ENCODE results near the gene MS4A6A. TPM values are rescaled to one million over a fixed set of nuclear protein-coding genes. Genes with fewer than 3 reads are reported as not detected.
A peak's percentile ranks its signal among the peaks of the same experiment; 100 is the strongest.

Gene MS4A6A
- polyA plus RNA-seq, 3 donors = 978 to 3,009 (median 2,353) TPM

DNA sequence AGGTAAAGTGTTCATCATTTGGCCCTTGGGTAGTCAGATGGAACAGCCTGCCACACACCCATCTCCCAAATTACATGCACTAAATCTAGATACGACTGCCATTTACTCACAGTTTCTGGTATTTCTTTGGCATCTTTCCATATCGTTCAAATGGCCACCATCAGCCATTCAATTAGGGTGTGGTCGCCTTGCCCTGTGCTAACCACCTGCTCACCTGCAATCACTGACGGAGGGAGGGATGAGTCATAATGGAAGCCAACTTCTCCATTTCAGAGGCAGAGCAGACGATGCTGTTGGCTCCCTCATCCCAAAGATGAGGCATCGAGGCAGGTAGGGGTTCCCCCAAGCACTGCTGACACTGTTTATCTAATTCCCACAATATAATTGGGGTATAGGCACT is 14.6 kb downstream of the MS4A6A start:
- no peak overlapping the region for H3K27ac ChIP-seq (ENCODE audit: low read depth in 1 of 2, low read length in 2 of 2)
- H3K9me3 ChIP-seq (replicated peaks in 1 of 2; ENCODE audit: control insufficient read depth in 1 of 2, insufficient read depth in 1 of 2, low read length in 2 of 2) = no peaks in the 10 kb centered on the region
- peaks cover 51% of the 10 kb centered on the region for H3K4me1 Mint-ChIP-seq
- no CpG with 5 or more reads among the region's 6 CpGs for WGBS (ENCODE audit: insufficient coverage)
- DNase-seq = peak in 1 of 3 donors; percentile 24
- peaks cover 52 to 76% of the 10 kb centered on the region in 2 donors for H3K36me3 ChIP-seq (replicated peaks in 1 of 2; ENCODE audit: control insufficient read depth in 1 of 2, insufficient read depth in 2 of 2, low read length in 2 of 2)
- intact Hi-C loops (cut with micrococcal nuclease) = loop anchor here in 1 of 2 donors (5.0 kb wide), 1 partner anchor 34 kb away; no protein-coding TSS in a partner anchor
- no peak overlapping the region for H3K4me2 ChIP-seq (replicated peaks; ENCODE audit: extremely low read depth, low read length, poor library complexity, severe bottlenecking)
- H3K27me3 ChIP-seq (ENCODE audit: control insufficient read depth in 2 of 2, insufficient read depth in 2 of 2, low read length in 2 of 2) = no peaks in the 10 kb centered on the region
- peaks cover 56% of the 10 kb centered on the region for H4K20me1 ChIP-seq (ENCODE audit: insufficient read depth, low read length)
- peaks cover 0 to 2% (median 0%) of the 10 kb centered on the region in 3 donors for H3K27me3 Mint-ChIP-seq (ENCODE audit: low read depth in 3 of 3)
- H3K79me2 ChIP-seq (ENCODE audit: insufficient read depth, low read length) = peaks cover 20% of the 10 kb centered on the region
- no peak overlapping the region for H2AFZ ChIP-seq (ENCODE audit: insufficient read depth, low read depth, low read length, poor library complexity, severe bottlenecking)
- TF ChIP-seq, protein P1, sequence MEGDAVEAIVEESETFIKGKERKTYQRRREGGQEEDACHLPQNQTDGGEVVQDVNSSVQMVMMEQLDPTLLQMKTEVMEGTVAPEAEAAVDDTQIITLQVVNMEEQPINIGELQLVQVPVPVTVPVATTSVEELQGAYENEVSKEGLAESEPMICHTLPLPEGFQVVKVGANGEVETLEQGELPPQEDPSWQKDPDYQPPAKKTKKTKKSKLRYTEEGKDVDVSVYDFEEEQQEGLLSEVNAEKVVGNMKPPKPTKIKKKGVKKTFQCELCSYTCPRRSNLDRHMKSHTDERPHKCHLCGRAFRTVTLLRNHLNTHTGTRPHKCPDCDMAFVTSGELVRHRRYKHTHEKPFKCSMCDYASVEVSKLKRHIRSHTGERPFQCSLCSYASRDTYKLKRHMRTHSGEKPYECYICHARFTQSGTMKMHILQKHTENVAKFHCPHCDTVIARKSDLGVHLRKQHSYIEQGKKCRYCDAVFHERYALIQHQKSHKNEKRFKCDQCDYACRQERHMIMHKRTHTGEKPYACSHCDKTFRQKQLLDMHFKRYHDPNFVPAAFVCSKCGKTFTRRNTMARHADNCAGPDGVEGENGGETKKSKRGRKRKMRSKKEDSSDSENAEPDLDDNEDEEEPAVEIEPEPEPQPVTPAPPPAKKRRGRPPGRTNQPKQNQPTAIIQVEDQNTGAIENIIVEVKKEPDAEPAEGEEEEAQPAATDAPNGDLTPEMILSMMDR (IDR thresholded peaks at IDR 0.05) = no peak
- peak overlapping the region in 1 of 7 donors; percentile 58 for H3K27ac Mint-ChIP-seq
- H3K9ac ChIP-seq (ENCODE audit: insufficient read depth, low read length, poor library complexity, severe bottlenecking) = no peak overlapping the region
- H3K4me1 ChIP-seq (ENCODE audit: control insufficient read depth in 1 of 2, insufficient read depth in 2 of 2, low read length in 2 of 2) = peaks cover 33 to 48% of the 10 kb centered on the region in 2 donors
- H3K4me3 ChIP-seq (replicated peaks in 1 of 3; ENCODE audit: low read depth in 2 of 3, low read length in 3 of 3) = no peak overlapping the region
- H3K4me3 Mint-ChIP-seq = no peak overlapping the region
- peaks cover 0 to 5% (median 2%) of the 10 kb centered on the region in 7 donors for H3K9me3 Mint-ChIP-seq
- peaks cover 72 to 79% of the 10 kb centered on the region in 2 donors for H3K36me3 Mint-ChIP-seq

GRCh38 chr11:60165951-60166350 is 16.9 kb downstream of the MS4A6A start:
- H3K27ac ChIP-seq (ENCODE audit: low read depth in 1 of 2, low read length in 2 of 2) = no peak overlapping the region
- H3K36me3 Mint-ChIP-seq = peaks cover 59 to 69% of the 10 kb centered on the region in 2 donors
- peaks cover 28% of the 10 kb centered on the region for H3K4me1 Mint-ChIP-seq
- no peaks in the 10 kb centered on the region for H3K27me3 ChIP-seq (ENCODE audit: control insufficient read depth in 2 of 2, insufficient read depth in 2 of 2, low read length in 2 of 2)
- peaks cover 33% of the 10 kb centered on the region for H4K20me1 ChIP-seq (ENCODE audit: insufficient read depth, low read length)
- H3K4me2 ChIP-seq (replicated peaks; ENCODE audit: extremely low read depth, low read length, poor library complexity, severe bottlenecking) = no peak overlapping the region
- peaks cover 31 to 62% of the 10 kb centered on the region in 2 donors for H3K36me3 ChIP-seq (replicated peaks in 1 of 2; ENCODE audit: control insufficient read depth in 1 of 2, insufficient read depth in 2 of 2, low read length in 2 of 2)
- no peak overlapping the region for H3K4me3 Mint-ChIP-seq
- H3K4me3 ChIP-seq (replicated peaks in 1 of 3; ENCODE audit: low read depth in 2 of 3, low read length in 3 of 3) = no peak overlapping the region
- peak overlapping the region in 1 of 7 donors; percentile 25 for H3K27ac Mint-ChIP-seq
- no peak overlapping the region for H2AFZ ChIP-seq (ENCODE audit: insufficient read depth, low read depth, low read length, poor library complexity, severe bottlenecking)
- H3K9me3 Mint-ChIP-seq = peaks cover 0 to 5% (median 2%) of the 10 kb centered on the region in 7 donors
- intact Hi-C loops (cut with micrococcal nuclease) = loop anchor here in 1 of 2 donors (5.0 kb wide), 1 partner anchor 36 kb away; no protein-coding TSS in a partner anchor
- no peaks in the 10 kb centered on the region for H3K9me3 ChIP-seq (replicated peaks in 1 of 2; ENCODE audit: control insufficient read depth in 1 of 2, insufficient read depth in 1 of 2, low read length in 2 of 2)
- H3K9ac ChIP-seq (ENCODE audit: insufficient read depth, low read length, poor library complexity, severe bottlenecking) = no peak overlapping the region
- TF ChIP-seq, protein P1 (IDR thresholded peaks at IDR 0.05) = no peak
- no peaks in the 10 kb centered on the region for H3K79me2 ChIP-seq (ENCODE audit: insufficient read depth, low read length)
- DNase-seq = no peak
- peaks cover 0 to 3% (median 0%) of the 10 kb centered on the region in 3 donors for H3K27me3 Mint-ChIP-seq (ENCODE audit: low read depth in 3 of 3)
- H3K4me1 ChIP-seq (ENCODE audit: control insufficient read depth in 1 of 2, insufficient read depth in 2 of 2, low read length in 2 of 2) = peaks cover 14 to 24% of the 10 kb centered on the region in 2 donors

All from CD14-positive monocyte (primary cell).